Lung (tissue), 12 donors: ENCODE measurements around the gene P3H2. TPM values are rescaled to one million over a fixed set of nuclear protein-coding genes. Genes with fewer than 3 reads are reported as not detected.
A peak's percentile ranks its signal among the peaks of the same experiment; 100 is the strongest.

Source experiments
- ATAC-seq: fragments of 200-7000 bp; cut with Tn5 transposase; one replicate; pipeline ENCODE4 v1.9.1; 2020; ENCODE audit warnings: moderate number of reproducible peaks; ENCODE audit not compliant: insufficient read depth, low FRiP score
- DNase-seq, 3 donors: peaks; one replicate each; pipeline ENCODE4 v3.0.0-alpha.2; 2013 to 2017
- H3K27ac ChIP-seq, 2 donors: one replicate each; pipeline ENCODE4 v1.5.1; 2013; ENCODE audit warnings: mild to moderate bottlenecking in 2 of 2, moderate library complexity in 2 of 2, control low read depth in 1 of 2, inconsistent platforms in 1 of 2, low read depth in 1 of 2, low read length in 1 of 2
- H3K27me3 ChIP-seq, 3 donors: one replicate each; pipeline ENCODE4 v1.5.1; 2013; ENCODE audit warnings: low read length in 2 of 3; ENCODE audit not compliant: control insufficient read depth in 3 of 3, insufficient read depth in 3 of 3
- H3K36me3 ChIP-seq, 4 donors: one replicate each; pipeline ENCODE4 v1.5.1; 2013; ENCODE audit warnings: low read length in 4 of 4, mild to moderate bottlenecking in 1 of 4, moderate library complexity in 1 of 4; ENCODE audit not compliant: control insufficient read depth in 4 of 4, insufficient read depth in 4 of 4
- H3K4me1 ChIP-seq, 5 donors: one replicate each; pipeline ENCODE4 v1.5.1; 2013; ENCODE audit warnings: low read length in 5 of 5, mild to moderate bottlenecking in 2 of 5, moderate library complexity in 1 of 5; ENCODE audit not compliant: control insufficient read depth in 5 of 5, insufficient read depth in 5 of 5
- H3K4me3 ChIP-seq: one replicate; pipeline ENCODE4 v1.5.1; 2013; ENCODE audit warnings: mild to moderate bottlenecking, control low read depth, moderate library complexity
- H3K9ac ChIP-seq, 2 donors: one replicate each; pipeline ENCODE4 v1.5.1; 2013; ENCODE audit warnings: low read length in 2 of 2, control low read depth in 1 of 2; ENCODE audit not compliant: insufficient read depth in 1 of 2
- H3K9me3 ChIP-seq, 4 donors: one replicate each; pipeline ENCODE4 v1.5.1; 2013; ENCODE audit warnings: low read length in 3 of 4, mild to moderate bottlenecking in 1 of 4, moderate library complexity in 1 of 4; ENCODE audit not compliant: control insufficient read depth in 4 of 4, insufficient read depth in 3 of 4
- CTCF ChIP-seq: IDR thresholded peaks from 2 replicates; pipeline ENCODE4 v1.5.1; 2012; ENCODE audit warnings: mild to moderate bottlenecking; ENCODE audit errors: control extremely low read depth, extremely low read depth
- WGBS, 2 donors: extraction: QIAGEN DNeasy Blood & Tissue Kit; methylation state at CpG; one replicate each; pipeline ENCODE4 v1.1.7; 2013; 5-methylcytosine and 5-hydroxymethylcytosine counted together
- polyA plus RNA-seq, 2 donors: library from polyadenylated mRNA; stranded (reverse); fragments of 200-250 nt; gene quantifications; one replicate each; pipeline ENCODE4 v1.2.1, GENCODE V29; 2013
- total RNA-seq, 2 donors: library from RNA; depleted of rRNA in 1 of 2; stranded (reverse); fragments of >200 nt in 1 of 2; gene quantifications; one replicate each; pipeline ENCODE4 v1.2.1, GENCODE V29; 2014 to 2021
- donor health status: control.
- donor health status: control.
- donor health status: Bipolar disorder and iron deficiency.
- donor health status: healthy.
- donor health status: DM: yes; HTN: yes; CAD: no.

P3H2 gene
- total and polyA plus RNA-seq, 4 donors, result 18.6 to 59.9 (median 40.6) TPM

GRCh38 chr3:190092250-190092649, 28.4 kb downstream of the P3H2 start:
- WGBS, 2 donors, result 16 to 31% methylated on average over 2 of the region's 2 CpGs
- DNase-seq (peak in 2 of 3 donors; percentile 82 to 91), ATAC-seq (peak; percentile 68)
- peaks cover 0 to 16% (median 3%) of the 10 kb centered on the region in 5 donors for H3K4me1 ChIP-seq
- no peak overlapping the region for H3K9ac ChIP-seq
- no peaks in the 10 kb centered on the region for H3K36me3 ChIP-seq
- H3K27me3 ChIP-seq, result no peaks in the 10 kb centered on the region
- no peak for TF ChIP-seq CTCF
- H3K4me3 ChIP-seq, result no peak overlapping the region
- no peaks in the 10 kb centered on the region for H3K9me3 ChIP-seq
- H3K27ac ChIP-seq, result no peak overlapping the region

- Histone ChIP-seq H3K9me3 (no peaks in the 10 kb centered on the region), H3K4me3 (no peak overlapping the region), H3K27ac (no peak overlapping the region), H3K36me3 (no peaks in the 10 kb centered on the region), H3K27me3 (no peaks in the 10 kb centered on the region), H3K9ac (no peak overlapping the region), H3K4me1 (peaks cover 0 to 16% (median 3%) of the 10 kb centered on the region in 5 donors)
- TF ChIP-seq CTCF, result no peak
- ATAC-seq (no peak), DNase-seq (no peak)
- WGBS, 2 donors, result 78 to 86% methylated on average over 4 of the region's 4 CpGs
Observed at GRCh38 chr3:190089711-190090110, 31.0 kb downstream of the P3H2 start.

GRCh38 chr3:190088890-190089289, 31.8 kb downstream of the P3H2 start:
- Histone ChIP-seq H3K4me3 (no peak overlapping the region), H3K4me1 (peaks cover 0 to 7% (median 0%) of the 10 kb centered on the region in 5 donors), H3K36me3 (no peaks in the 10 kb centered on the region), H3K9me3 (no peaks in the 10 kb centered on the region), H3K27ac (no peak overlapping the region), H3K27me3 (no peaks in the 10 kb centered on the region), H3K9ac (no peak overlapping the region)
- no peak for DNase-seq
- no peak for ATAC-seq
- no peak for TF ChIP-seq CTCF
- 92% methylated on average over 9 of the region's 9 CpGs for WGBS, 2 donors

GRCh38 chr3:190086191-190086590, 34.5 kb downstream of the P3H2 start:
- H3K27me3 ChIP-seq, result no peaks in the 10 kb centered on the region
- no peak overlapping the region for H3K27ac ChIP-seq
- no peaks in the 10 kb centered on the region for H3K4me1 ChIP-seq
- DNase-seq, result no peak
- ATAC-seq, result no peak
- H3K9me3 ChIP-seq, result no peaks in the 10 kb centered on the region
- WGBS, 2 donors, result 80 to 82% methylated on average over 2 of the region's 2 CpGs
- TF ChIP-seq CTCF, result no peak
- H3K4me3 ChIP-seq, result no peak overlapping the region
- H3K36me3 ChIP-seq, result no peaks in the 10 kb centered on the region
- no peak overlapping the region for H3K9ac ChIP-seq
